ENCODE results near the gene MAGOH.
"Not testable (repeated sequence)": the region's sequence is repeated elsewhere in the genome, so short reads cannot be mapped to it uniquely, and the experiment has no call there.

Gene MAGOH

GRCh38 chr1:53238197-53239155 is at the start of gene MAGOH:
MAGOH (minus strand) TSS chr1:53238518; CDS start chr1:53238448, 70 bp downstream.
- DNase-seq, result peak; percentile 98
- TF ChIP-seq GATA1 (IDR thresholded peaks at IDR 0.05; ENCODE audit: low read depth, low read length) (no peak), POLR2A (IDR thresholded peaks at IDR 0.05; ENCODE audit: low read length) (peak; percentile 91)

- no peak for DNase-seq
- TF ChIP-seq POLR2A (IDR thresholded peaks at IDR 0.05; ENCODE audit: low read length) (no peak), GATA1 (IDR thresholded peaks at IDR 0.05; ENCODE audit: low read depth, low read length) (no peak)
Observed at GRCh38 chr1:53286955-53287354, 48.6 kb upstream of the MAGOH start.

GRCh38 chr1:53285969-53286760 is 47.8 kb upstream of the MAGOH start:
- TF ChIP-seq GATA1 (IDR thresholded peaks at IDR 0.05; ENCODE audit: low read depth, low read length), result no peak
- TF ChIP-seq POLR2A (IDR thresholded peaks at IDR 0.05; ENCODE audit: low read length), result no peak
- no peak for DNase-seq

- no peak for DNase-seq
- TF ChIP-seq GATA1 (IDR thresholded peaks at IDR 0.05; ENCODE audit: low read depth, low read length), result no peak
- no peak for TF ChIP-seq POLR2A (IDR thresholded peaks at IDR 0.05; ENCODE audit: low read length)
Observed at GRCh38 chr1:53285546-53285945, 47.2 kb upstream of the MAGOH start.

GRCh38 chr1:53284224-53285020 is 46.1 kb upstream of the MAGOH start:
- no peak for DNase-seq
- TF ChIP-seq GATA1 (IDR thresholded peaks at IDR 0.05; ENCODE audit: low read depth, low read length) (no peak), POLR2A (IDR thresholded peaks at IDR 0.05; ENCODE audit: low read length) (no peak)

GRCh38 chr1:53283156-53283555 is 44.8 kb upstream of the MAGOH start:
- not testable (repeated sequence) for DNase-seq

GRCh38 chr1:53281133-53281532 is 42.8 kb upstream of the MAGOH start:
- no peak for TF ChIP-seq GATA1 (IDR thresholded peaks at IDR 0.05; ENCODE audit: low read depth, low read length)
- TF ChIP-seq POLR2A (IDR thresholded peaks at IDR 0.05; ENCODE audit: low read length), result no peak
- DNase-seq, result no peak

- no peak for TF ChIP-seq GATA1 (IDR thresholded peaks at IDR 0.05; ENCODE audit: low read depth, low read length)
- no peak for TF ChIP-seq POLR2A (IDR thresholded peaks at IDR 0.05; ENCODE audit: low read length)
Observed at GRCh38 chr1:53280496-53280895, 42.2 kb upstream of the MAGOH start.

GRCh38 chr1:53279296-53280200 is 41.2 kb upstream of the MAGOH start:
- no peak for DNase-seq
- no peak for TF ChIP-seq POLR2A (IDR thresholded peaks at IDR 0.05; ENCODE audit: low read length)
- no peak for TF ChIP-seq GATA1 (IDR thresholded peaks at IDR 0.05; ENCODE audit: low read depth, low read length)

More at GRCh38 chr1:53280496-53280895, 42.2 kb upstream of the MAGOH start:
- DNase-seq, result no peak

GRCh38 chr1:53278298-53278725 is 40.0 kb upstream of the MAGOH start:
- DNase-seq, result peak; percentile 28 to 64
- TF ChIP-seq POLR2A (IDR thresholded peaks at IDR 0.05; ENCODE audit: low read length) (no peak), GATA1 (IDR thresholded peaks at IDR 0.05; ENCODE audit: low read depth, low read length) (no peak)

- no peak for DNase-seq
Observed at GRCh38 chr1:53277326-53277725, 39.0 kb upstream of the MAGOH start.

GRCh38 chr1:53276902-53277281 is 38.6 kb upstream of the MAGOH start:
- DNase-seq, result no peak
- TF ChIP-seq POLR2A (IDR thresholded peaks at IDR 0.05; ENCODE audit: low read length) (no peak), GATA1 (IDR thresholded peaks at IDR 0.05; ENCODE audit: low read depth, low read length) (no peak)

More at GRCh38 chr1:53277326-53277725, 39.0 kb upstream of the MAGOH start:
- TF ChIP-seq POLR2A (IDR thresholded peaks at IDR 0.05; ENCODE audit: low read length) (no peak), GATA1 (IDR thresholded peaks at IDR 0.05; ENCODE audit: low read depth, low read length) (no peak)

All from erythroblast (primary cell).